Measurements from ENCODE around the gene SERPINB4. TPM values are rescaled to one million over a fixed set of nuclear protein-coding genes. Genes with fewer than 3 reads are reported as not detected.

The SERPINB4 gene
- total and polyA plus RNA-seq, 2 of the 13 experiments (the other 11 are each of a cell fraction or from before 2014, with no cell fraction given) = not detected

GRCh38 chr18:63681449-63682340 is 37.6 kb upstream of the SERPINB4 start:
- WGBS (ENCODE audit: low lambda C conversion rate) = 6% methylated on average over 2 of the region's 2 CpGs
- CTCF ChIA-PET (ENCODE audit: low intra/inter-chr PET ratio, low total read pairs) = no interaction called here

More at GRCh38 chr18:63681449-63682340, 37.6 kb upstream of the SERPINB4 start:
- H3K9me3 ChIP-seq (ENCODE audit: low read length) = no peaks in the 10 kb centered on the region
- no peaks in the 10 kb centered on the region for H3K79me2 ChIP-seq (ENCODE audit: insufficient read depth, low read length)
- H2AFZ ChIP-seq (ENCODE audit: low read length) = no peak overlapping the region
- TF ChIP-seq HNF4G (IDR thresholded peaks at IDR 0.05; ENCODE audit: borderline replicate concordance, low read depth, low read length) = peak; percentile 68
- no peak for TF ChIP-seq HNF4G (CRISPR knock-in tag; IDR thresholded peaks at IDR 0.05; ENCODE audit: borderline replicate concordance, low read depth)
- no peak for TF ChIP-seq ZNF710 (CRISPR knock-in tag; IDR thresholded peaks at IDR 0.05; ENCODE audit: borderline replicate concordance)
- TF ChIP-seq MIXL1 (CRISPR knock-in tag; IDR thresholded peaks at IDR 0.05) = 0 out of 2 replicates have a peak, but pooled peaks have one; percentile 35
- TF ChIP-seq NCOR1 (IDR thresholded peaks at IDR 0.05; ENCODE audit: borderline replicate concordance, low read length) = peak; percentile 29; the same call in 1 of the 2 replicates
- peak; percentile 67; the same call in 1 of the 2 replicates for TF ChIP-seq HNF4A (CRISPR knock-in tag; IDR thresholded peaks at IDR 0.05)
- POLR2A ChIA-PET = no interaction called here
- intact Hi-C loops (cut with micrococcal nuclease; ENCODE audit: unreplicated experiment) (no loop called here), in situ Hi-C loops (cut with HindIII; ENCODE audit: extremely low pct_ligation_motif_present, low pct_unique_long_range_greater_than_20kb) (no loop called here)
- BruUV-seq (replicated peaks) = no TSS peak
- no peak overlapping the region for H3K27ac ChIP-seq (ENCODE audit: extremely low read length, insufficient read depth, low read length)
- H3K4me1 ChIP-seq (ENCODE audit: insufficient read depth, low read length) = peaks cover 22% of the 10 kb centered on the region
- peak; percentile 6 for DNase-seq (ENCODE audit: low spot score)
- no peaks in the 10 kb centered on the region for H3K27me3 ChIP-seq (ENCODE audit: control insufficient read depth in 1 of 2, insufficient read depth in 2 of 2, low read length in 2 of 2)
- no peaks in the 10 kb centered on the region for H3K36me3 ChIP-seq (replicated peaks in 1 of 2; ENCODE audit: control insufficient read depth in 1 of 2, insufficient read depth in 2 of 2, low read length in 2 of 2)
- no peak overlapping the region; a peak in 1 of 6 replicates for H3K4me3 ChIP-seq (replicated peaks in 1 of 3; ENCODE audit: insufficient read depth in 1 of 3, low read depth in 2 of 3, low read length in 3 of 3)
- ATAC-seq = peak; percentile 91
- no peak for FAIRE-seq
- H3K4me2 ChIP-seq (ENCODE audit: low read depth, low read length) = peak overlapping the region; percentile 39
- H3K9ac ChIP-seq (ENCODE audit: insufficient read depth, low read depth, low read length) = no peak overlapping the region
- no peaks in the 10 kb centered on the region for H4K20me1 ChIP-seq (ENCODE audit: insufficient read depth, low read length)

All from HepG2 (cell line).